Adrenal gland (tissue), 5 donors: Measurements from ENCODE around the gene DES.

Experiments
- POLR2A ChIP-seq, 2 donors: fragments of 450-650 bp; IDR thresholded peaks; one replicate each; pipeline ENCODE4 v1.6.1; 2017; ENCODE audit warnings: antibody characterized with exemption in 2 of 2, mild to moderate bottlenecking in 2 of 2, moderate library complexity in 1 of 2
- TF ChIP-seq, protein P1 (sequence below), 6 experiments: fragments of 450-650 bp in 4 of 6; fragments of 200-600 bp in 2 of 6; sonication (generic) in 1 of 6; IDR thresholded peaks; 1 replicate in 5 of 6; 2 replicates in 1 of 6; pipeline versions ENCODE4 v1.5.1 to v1.8.0; 2016 to 2021; ENCODE audit warnings: antibody characterized with exemption in 6 of 6, mild to moderate bottlenecking in 2 of 6, moderate library complexity in 1 of 6
- donor health status: DM: no; HTN: no; CAD: no.

GRCh38 chr2:219384859-219385258 lies 33.3 kb upstream of the DES start:
- TF ChIP-seq POLR2A (IDR thresholded peaks at IDR 0.05) = no peak
- TF ChIP-seq, protein P1, sequence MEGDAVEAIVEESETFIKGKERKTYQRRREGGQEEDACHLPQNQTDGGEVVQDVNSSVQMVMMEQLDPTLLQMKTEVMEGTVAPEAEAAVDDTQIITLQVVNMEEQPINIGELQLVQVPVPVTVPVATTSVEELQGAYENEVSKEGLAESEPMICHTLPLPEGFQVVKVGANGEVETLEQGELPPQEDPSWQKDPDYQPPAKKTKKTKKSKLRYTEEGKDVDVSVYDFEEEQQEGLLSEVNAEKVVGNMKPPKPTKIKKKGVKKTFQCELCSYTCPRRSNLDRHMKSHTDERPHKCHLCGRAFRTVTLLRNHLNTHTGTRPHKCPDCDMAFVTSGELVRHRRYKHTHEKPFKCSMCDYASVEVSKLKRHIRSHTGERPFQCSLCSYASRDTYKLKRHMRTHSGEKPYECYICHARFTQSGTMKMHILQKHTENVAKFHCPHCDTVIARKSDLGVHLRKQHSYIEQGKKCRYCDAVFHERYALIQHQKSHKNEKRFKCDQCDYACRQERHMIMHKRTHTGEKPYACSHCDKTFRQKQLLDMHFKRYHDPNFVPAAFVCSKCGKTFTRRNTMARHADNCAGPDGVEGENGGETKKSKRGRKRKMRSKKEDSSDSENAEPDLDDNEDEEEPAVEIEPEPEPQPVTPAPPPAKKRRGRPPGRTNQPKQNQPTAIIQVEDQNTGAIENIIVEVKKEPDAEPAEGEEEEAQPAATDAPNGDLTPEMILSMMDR (IDR thresholded peaks at IDR 0.05) = no peak
